Measurements from ENCODE around the gene RBP3.

DNA sequence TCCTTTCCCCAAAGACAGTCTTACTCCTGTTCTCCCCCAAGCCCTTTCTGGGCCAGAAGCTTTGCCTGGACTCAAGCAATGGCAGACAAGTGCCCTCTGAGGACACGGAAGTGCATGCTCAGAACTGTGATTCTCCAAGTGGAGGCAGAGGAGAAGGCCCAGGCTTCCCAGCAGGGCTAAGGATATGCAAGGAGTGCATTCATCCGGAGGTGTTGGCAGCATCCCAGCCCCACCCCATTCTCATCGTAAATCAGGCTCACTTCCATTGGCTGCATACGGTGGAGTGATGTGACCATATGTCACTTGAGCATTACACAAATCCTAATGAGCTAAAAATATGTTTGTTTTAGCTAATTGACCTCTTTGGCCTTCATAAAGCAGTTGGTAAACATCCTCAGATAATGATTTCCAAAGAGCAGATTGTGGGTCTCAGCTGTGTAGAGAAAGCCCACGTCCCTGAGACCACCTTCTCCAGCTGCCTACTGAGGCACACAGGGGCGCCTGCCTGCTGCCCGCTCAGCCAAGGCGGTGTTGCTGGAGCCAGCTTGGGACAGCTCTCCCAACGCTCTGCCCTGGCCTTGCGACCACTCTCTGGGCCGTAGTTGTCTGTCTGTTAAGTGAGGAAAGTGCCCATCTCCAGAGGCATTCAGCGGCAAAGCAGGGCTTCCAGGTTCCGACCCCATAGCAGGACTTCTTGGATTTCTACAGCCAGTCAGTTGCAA is 1.4 kb upstream of the RBP3 start:
- TF ChIP-seq POLR2AphosphoS5 (IDR thresholded peaks at IDR 0.05; ENCODE audit: borderline replicate concordance, low read depth, low read length) (no peak), EZH2 (IDR thresholded peaks at IDR 0.05) (no peak)

Measured in SK-N-MC (cell line).